ENCODE data around the gene RXRA.
A peak's percentile ranks its signal among the peaks of the same experiment; 100 is the strongest.

RXRA gene

GRCh38 chr9:134429481-134429880 is 103.2 kb downstream of the RXRA start:
- no peak for TF ChIP-seq CTCF (IDR thresholded peaks at IDR 0.05; ENCODE audit: low read depth, low read length)
- H3K4me3 ChIP-seq (replicated peaks in 1 of 2; ENCODE audit: low read depth in 2 of 2, low read length in 2 of 2) = no peak overlapping the region
- DNase-seq (ENCODE audit: low read depth in 2 of 2) = no peak

GRCh38 chr9:134431095-134431494 is 104.8 kb downstream of the RXRA start:
- no peak for TF ChIP-seq CTCF (IDR thresholded peaks at IDR 0.05; ENCODE audit: low read depth, low read length)
- DNase-seq (ENCODE audit: low read depth in 2 of 2) = no peak
- H3K4me3 ChIP-seq (replicated peaks in 1 of 2; ENCODE audit: low read depth in 2 of 2, low read length in 2 of 2) = no peak overlapping the region

GRCh38 chr9:134431626-134432025 is 105.4 kb downstream of the RXRA start:
- H3K4me3 ChIP-seq (replicated peaks in 1 of 2; ENCODE audit: low read depth in 2 of 2, low read length in 2 of 2) = no peak overlapping the region
- no peak for DNase-seq (ENCODE audit: low read depth in 2 of 2)
- no peak for TF ChIP-seq CTCF (IDR thresholded peaks at IDR 0.05; ENCODE audit: low read depth, low read length)

- TF ChIP-seq CTCF (IDR thresholded peaks at IDR 0.05; ENCODE audit: low read depth, low read length) = no peak
- no peak for DNase-seq (ENCODE audit: low read depth in 2 of 2)
- no peak overlapping the region for H3K4me3 ChIP-seq (replicated peaks in 1 of 2; ENCODE audit: low read depth in 2 of 2, low read length in 2 of 2)
These were observed 106.2 kb downstream of the RXRA start for GRCh38 chr9:134432471-134432870.

- TF ChIP-seq CTCF (IDR thresholded peaks at IDR 0.05; ENCODE audit: low read depth, low read length) = no peak
- DNase-seq (ENCODE audit: low read depth in 2 of 2) = peak; percentile 38 to 53
- H3K4me3 ChIP-seq (replicated peaks in 1 of 2; ENCODE audit: low read depth in 2 of 2, low read length in 2 of 2) = no peak overlapping the region
These were observed 106.8 kb downstream of the RXRA start for GRCh38 chr9:134433101-134433500.

- no peak overlapping the region for H3K4me3 ChIP-seq (replicated peaks in 1 of 2; ENCODE audit: low read depth in 2 of 2, low read length in 2 of 2)
- DNase-seq (ENCODE audit: low read depth in 2 of 2) = no peak
- TF ChIP-seq CTCF (IDR thresholded peaks at IDR 0.05; ENCODE audit: low read depth, low read length) = no peak
These were observed 107.9 kb downstream of the RXRA start for GRCh38 chr9:134433909-134434882.

All from cardiac fibroblast (primary cell).